Tibial artery (tissue), 4 donors: ENCODE data around the gene MXI1.
A peak's percentile ranks its signal among the peaks of the same experiment; 100 is the strongest.

Experiments used
- DNase-seq, 2 donors: peaks; one replicate each; pipeline ENCODE4 v3.0.0-alpha.2; 2019
- H3K27ac ChIP-seq, 2 donors: fragments of 200-600 bp; sonication (generic) in 1 of 2; 1 replicate in 1 of 2; 2 replicates in 1 of 2; pipeline ENCODE4 v1.5.1; 2018 to 2019; ENCODE audit warnings: mild to moderate bottlenecking in 1 of 2
- H3K27me3 ChIP-seq, 2 donors: fragments of 200-600 bp; sonication (generic) in 1 of 2; one replicate each; pipeline versions ENCODE4 v1.5.1 to v1.6.0; 2016 to 2019
- H3K36me3 ChIP-seq, 3 donors: fragments of 200-600 bp; sonication (generic) in 2 of 3; one replicate each; pipeline ENCODE4 v1.5.1; 2016 to 2019; ENCODE audit warnings: mild to moderate bottlenecking in 2 of 3
- H3K4me1 ChIP-seq, 4 donors: fragments of 200-600 bp; sonication (generic) in 2 of 4; 1 replicate in 3 of 4; 2 replicates in 1 of 4; pipeline ENCODE4 v1.5.1; 2016 to 2019
- H3K4me3 ChIP-seq, 2 donors: fragments of 200-600 bp; sonication (generic) in 1 of 2; 1 replicate in 1 of 2; 2 replicates in 1 of 2; pipeline ENCODE4 v1.5.1; 2018 to 2019; ENCODE audit warnings: mild to moderate bottlenecking in 2 of 2
- H3K9me3 ChIP-seq, 3 donors: fragments of 200-600 bp; sonication (generic) in 1 of 3; one replicate each; pipeline ENCODE4 v1.5.1; 2016 to 2019
- CTCF ChIP-seq, 2 experiments: fragments of 200-600 bp in 1 of 2; fragments of 450-650 bp in 1 of 2; IDR thresholded peaks; one replicate each; pipeline ENCODE4 v1.5.1; 2017 to 2019; ENCODE audit warnings: antibody characterized with exemption in 2 of 2, mild to moderate bottlenecking in 1 of 2, moderate library complexity in 1 of 2
- intact Hi-C: fragments of 100-400 bp; cut with DNase I; formaldehyde crosslinking; loops from one replicate; pipeline ENCODE4 v1.15.0; 2023; ENCODE audit warnings: low total_unique reads

Gene MXI1

GRCh38 chr10:110218632-110219031, 11.2 kb downstream of the MXI1 start:
- no peak for TF ChIP-seq CTCF (IDR thresholded peaks at IDR 0.05)
- H3K36me3 ChIP-seq, result no peaks in the 10 kb centered on the region
- peaks cover 0 to 77% (median 66%) of the 10 kb centered on the region in 4 donors for H3K4me1 ChIP-seq
- intact Hi-C loops, result no loop called here
- no peak for DNase-seq
- H3K9me3 ChIP-seq, result no peaks in the 10 kb centered on the region
- no peak overlapping the region for H3K4me3 ChIP-seq
- H3K27ac ChIP-seq, result peak overlapping the region; percentile 92 to 99
- no peaks in the 10 kb centered on the region for H3K27me3 ChIP-seq

- Histone ChIP-seq H3K4me1 (peaks cover 0 to 66% (median 55%) of the 10 kb centered on the region in 4 donors), H3K9me3 (no peaks in the 10 kb centered on the region), H3K27ac (peak overlapping the region; percentile 92 to 99), H3K4me3 (no peak overlapping the region), H3K27me3 (no peaks in the 10 kb centered on the region), H3K36me3 (no peaks in the 10 kb centered on the region)
- no peak for DNase-seq
- no peak for TF ChIP-seq CTCF (IDR thresholded peaks at IDR 0.05)
- intact Hi-C loops, result no loop called here
Measured at GRCh38 chr10:110219884-110220283, 12.5 kb downstream of the MXI1 start.

- no peak overlapping the region for H3K4me3 ChIP-seq
- DNase-seq, result peak; percentile 36 to 82
- H3K4me1 ChIP-seq, result peaks cover 0 to 64% (median 55%) of the 10 kb centered on the region in 4 donors
- H3K36me3 ChIP-seq, result no peaks in the 10 kb centered on the region
- TF ChIP-seq CTCF (IDR thresholded peaks at IDR 0.05), result no peak
- intact Hi-C loops, result no loop called here
- no peaks in the 10 kb centered on the region for H3K27me3 ChIP-seq
- H3K27ac ChIP-seq, result peak overlapping the region; percentile 92 to 99
- H3K9me3 ChIP-seq, result no peaks in the 10 kb centered on the region
Measured at GRCh38 chr10:110220398-110220797, 13.0 kb downstream of the MXI1 start.

- no peak for DNase-seq
- no peaks in the 10 kb centered on the region for H3K27me3 ChIP-seq
- no peaks in the 10 kb centered on the region for H3K36me3 ChIP-seq
- no peak for TF ChIP-seq CTCF (IDR thresholded peaks at IDR 0.05)
- H3K4me1 ChIP-seq, result peaks cover 0 to 57% (median 48%) of the 10 kb centered on the region in 4 donors
- H3K27ac ChIP-seq, result peak overlapping the region; percentile 92 to 99
- no peaks in the 10 kb centered on the region for H3K9me3 ChIP-seq
- intact Hi-C loops, result no loop called here
- peak overlapping the region; percentile 43 to 54 for H3K4me3 ChIP-seq
Measured at GRCh38 chr10:110221044-110221720, 13.8 kb downstream of the MXI1 start.

GRCh38 chr10:110221721-110222261, 14.4 kb downstream of the MXI1 start:
- peak; percentile 9 to 30 for TF ChIP-seq CTCF (IDR thresholded peaks at IDR 0.05)
- Histone ChIP-seq H3K9me3 (no peaks in the 10 kb centered on the region), H3K36me3 (no peaks in the 10 kb centered on the region), H3K27me3 (no peaks in the 10 kb centered on the region), H3K27ac (peak overlapping the region; percentile 92 to 99), H3K4me3 (peak overlapping the region; percentile 43 to 54), H3K4me1 (peaks cover 0 to 52% (median 42%) of the 10 kb centered on the region in 4 donors)
- intact Hi-C loops, result no loop called here
- peak; percentile 89 to 95 for DNase-seq
